NT2/D1 (cell line): ENCODE results near the gene ASCL2.

Experiments
- SUZ12 ChIP-seq: IDR thresholded peaks from 2 replicates; pipeline ENCODE4 v1.6.1; 2011; ENCODE audit not compliant: insufficient read length, insufficient read depth; ENCODE audit errors: extremely low read depth
- YY1 ChIP-seq: IDR thresholded peaks from 2 replicates; pipeline ENCODE4 v1.6.1; 2011; ENCODE audit not compliant: insufficient read length, insufficient read depth
- ZNF274 ChIP-seq: IDR thresholded peaks from 2 replicates; pipeline ENCODE4 v1.6.1; 2011; ENCODE audit warnings: mild to moderate bottlenecking, low read depth, low read length

DNA sequence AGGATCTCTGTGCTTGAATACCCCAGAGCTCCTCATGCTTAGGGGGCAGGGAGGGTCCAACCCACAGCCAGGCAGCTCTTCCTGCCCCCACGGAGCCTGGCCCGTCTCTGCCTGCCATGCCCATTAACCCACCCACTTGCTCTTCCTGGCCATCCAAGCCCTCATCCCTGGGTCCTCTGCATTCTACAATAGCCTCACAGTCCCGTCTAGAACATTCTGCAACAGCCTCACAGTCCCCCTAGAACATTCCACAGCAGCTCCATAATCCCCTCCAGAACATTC, 46.5 kb upstream of the ASCL2 start:
- no peak for TF ChIP-seq SUZ12
- no peak for TF ChIP-seq YY1
- no peak for TF ChIP-seq ZNF274
